IPS DF 6.9 (cell line): ENCODE measurements around the gene FHIT.

Experiments
- DNase-seq: peaks from one replicate; pipeline ENCODE4 v3.0.0-alpha.2; 2013; ENCODE audit warnings: low read depth, low spot score
- H3K27ac ChIP-seq: one replicate; pipeline ENCODE4 v1.5.1; 2013; ENCODE audit warnings: low read length, control low read depth
- H3K27me3 ChIP-seq: 2 replicates; pipeline ENCODE4 v1.6.1; 2013; ENCODE audit warnings: mild to moderate bottlenecking, low read length; ENCODE audit not compliant: control insufficient read depth, insufficient read depth
- H3K36me3 ChIP-seq: 2 replicates; pipeline ENCODE4 v1.6.1; 2013; ENCODE audit warnings: low read length; ENCODE audit not compliant: control insufficient read depth, insufficient read depth
- H3K4me1 ChIP-seq: 2 replicates; pipeline ENCODE4 v1.6.1; 2013; ENCODE audit warnings: low read length; ENCODE audit not compliant: control insufficient read depth, insufficient read depth
- H3K4me3 ChIP-seq: 2 replicates; pipeline ENCODE4 v1.5.1; 2013; ENCODE audit warnings: mild to moderate bottlenecking, low read length
- H3K9me3 ChIP-seq: 2 replicates; pipeline ENCODE4 v1.6.1; 2013; ENCODE audit warnings: low read length, inconsistent platforms; ENCODE audit not compliant: control insufficient read depth, insufficient read depth
- WGBS: extraction: QIAGEN DNeasy Blood & Tissue Kit; methylation state at CpG from one replicate; pipeline ENCODE4 v1.1.7; 2013; ENCODE audit warnings: mixed read lengths, missing lambda C conversion rate; ENCODE audit not compliant: insufficient read length, insufficient coverage; 5-methylcytosine and 5-hydroxymethylcytosine counted together

Gene FHIT

DNA sequence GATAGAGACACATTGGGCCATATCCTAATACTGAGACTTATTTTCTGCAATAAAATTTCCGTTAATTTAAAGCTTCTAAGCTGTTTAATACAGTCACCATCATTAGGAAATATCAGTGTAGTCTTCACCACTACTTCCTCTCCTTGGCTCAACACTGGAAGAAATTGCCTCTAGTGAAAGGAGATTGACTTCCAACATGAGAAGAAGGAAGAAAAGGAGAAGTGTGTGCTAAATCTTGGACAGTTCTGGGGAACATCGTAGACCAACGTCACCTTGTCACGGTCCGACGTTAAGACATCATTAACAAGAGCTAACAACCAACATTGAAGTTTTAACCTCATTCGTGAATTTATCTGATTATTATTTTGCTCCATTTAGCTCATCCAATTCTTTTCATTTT lies 1214.4 kb downstream of the FHIT start:
- no peak overlapping the region for H3K27ac ChIP-seq
- no CpG with 5 or more reads among the region's 7 CpGs for WGBS
- no peaks in the 10 kb centered on the region for H3K27me3 ChIP-seq
- no peak for DNase-seq
- no peaks in the 10 kb centered on the region for H3K36me3 ChIP-seq
- H3K4me1 ChIP-seq = no peaks in the 10 kb centered on the region
- no peaks in the 10 kb centered on the region for H3K9me3 ChIP-seq
- H3K4me3 ChIP-seq = no peak overlapping the region

DNA sequence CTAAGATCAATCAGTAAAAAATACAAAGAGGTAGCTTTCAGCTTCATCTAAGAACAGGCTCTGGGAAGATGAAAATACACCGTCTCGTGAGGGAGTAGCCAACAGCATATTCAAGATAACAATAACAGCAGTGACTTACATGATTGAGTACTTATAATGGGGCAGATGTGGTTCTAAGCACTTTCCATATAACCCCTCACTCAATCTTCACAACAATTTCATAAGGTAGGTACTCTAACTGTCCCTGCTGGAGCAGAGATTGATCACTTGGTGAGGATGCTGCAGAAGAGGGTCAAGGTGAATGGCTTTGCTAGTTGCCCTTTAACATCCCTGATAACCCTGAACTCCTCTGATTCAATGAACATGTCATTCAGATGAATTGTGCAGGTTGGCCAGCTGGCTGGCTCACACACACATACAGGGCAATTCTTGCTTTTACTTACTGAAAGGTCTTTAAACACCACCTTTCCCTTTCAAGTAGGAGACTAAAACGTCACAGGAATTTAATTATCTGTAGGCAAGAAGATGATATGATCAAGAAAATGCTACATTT lies 1217.3 kb downstream of the FHIT start:
- H3K36me3 ChIP-seq = no peaks in the 10 kb centered on the region
- H3K27me3 ChIP-seq = no peaks in the 10 kb centered on the region
- H3K4me1 ChIP-seq = no peaks in the 10 kb centered on the region
- H3K4me3 ChIP-seq = no peak overlapping the region
- no CpG with 5 or more reads among the region's 3 CpGs for WGBS
- no peaks in the 10 kb centered on the region for H3K9me3 ChIP-seq
- no peak for DNase-seq
- no peak overlapping the region for H3K27ac ChIP-seq

DNA sequence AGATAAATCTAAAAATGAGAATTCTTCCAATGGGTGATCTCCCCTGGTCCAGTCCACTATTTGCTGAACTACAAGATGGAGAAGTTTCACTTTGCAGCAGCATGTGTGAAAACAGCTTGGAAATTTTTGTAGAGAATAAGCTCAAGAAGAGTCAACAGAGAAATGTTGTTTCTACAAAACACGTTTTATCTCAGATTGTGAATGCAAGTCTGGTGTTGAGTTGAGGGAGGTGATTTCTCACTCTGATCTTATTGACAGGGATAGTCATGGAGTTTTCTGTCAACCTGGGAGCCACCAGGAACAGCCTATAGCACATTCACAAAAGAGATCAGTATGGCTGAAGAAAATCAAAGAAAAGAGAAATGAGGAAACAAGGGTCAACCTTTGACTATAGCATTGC lies 1220.3 kb downstream of the FHIT start:
- Histone ChIP-seq H3K4me3 (no peak overlapping the region), H3K36me3 (no peaks in the 10 kb centered on the region), H3K27me3 (no peaks in the 10 kb centered on the region), H3K9me3 (no peaks in the 10 kb centered on the region), H3K4me1 (no peaks in the 10 kb centered on the region), H3K27ac (no peak overlapping the region)
- no CpG with 5 or more reads among the region's 1 CpG for WGBS
- no peak for DNase-seq

DNA sequence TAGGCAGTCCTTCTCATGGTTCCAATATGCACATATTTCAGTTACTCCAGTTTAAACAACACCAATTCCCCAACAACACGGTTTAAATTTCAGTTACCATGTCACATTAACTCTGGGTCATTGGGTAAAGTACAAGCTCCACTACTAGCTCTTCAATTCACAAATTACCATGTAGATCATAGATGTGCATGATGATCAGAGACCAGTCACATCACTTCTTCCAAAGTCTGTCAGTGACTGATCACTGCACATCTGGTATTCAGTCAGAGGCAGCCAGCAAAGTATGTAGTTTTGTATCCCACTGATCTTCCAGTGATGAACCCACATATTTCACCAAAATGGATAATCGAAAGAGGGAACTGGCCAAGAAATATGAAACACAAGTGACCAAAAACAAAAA lies 1223.0 kb downstream of the FHIT start:
- Histone ChIP-seq H3K36me3 (no peaks in the 10 kb centered on the region), H3K9me3 (no peaks in the 10 kb centered on the region), H3K4me1 (no peaks in the 10 kb centered on the region), H3K27ac (no peak overlapping the region), H3K27me3 (no peaks in the 10 kb centered on the region), H3K4me3 (no peak overlapping the region)
- DNase-seq = no peak
- WGBS = no CpG with 5 or more reads among the region's 2 CpGs

- no peak overlapping the region for H3K27ac ChIP-seq
- no peaks in the 10 kb centered on the region for H3K4me1 ChIP-seq
- DNase-seq = no peak
- H3K4me3 ChIP-seq = no peak overlapping the region
- H3K27me3 ChIP-seq = no peaks in the 10 kb centered on the region
- no peaks in the 10 kb centered on the region for H3K9me3 ChIP-seq
- no CpG with 5 or more reads among the region's 7 CpGs for WGBS
- H3K36me3 ChIP-seq = no peaks in the 10 kb centered on the region
Observed at GRCh38 chr3:60027335-60027734, 1223.9 kb downstream of the FHIT start.

GRCh38 chr3:60025096-60026050 lies 1225.9 kb downstream of the FHIT start:
- H3K36me3 ChIP-seq = no peaks in the 10 kb centered on the region
- DNase-seq = no peak
- H3K27me3 ChIP-seq = no peaks in the 10 kb centered on the region
- WGBS = no CpG with 5 or more reads among the region's 3 CpGs
- no peak overlapping the region for H3K4me3 ChIP-seq
- no peaks in the 10 kb centered on the region for H3K9me3 ChIP-seq
- no peak overlapping the region for H3K27ac ChIP-seq
- no peaks in the 10 kb centered on the region for H3K4me1 ChIP-seq

GRCh38 chr3:60024400-60024799 lies 1226.9 kb downstream of the FHIT start:
- H3K36me3 ChIP-seq = no peaks in the 10 kb centered on the region
- DNase-seq = no peak
- no peak overlapping the region for H3K4me3 ChIP-seq
- H3K4me1 ChIP-seq = no peaks in the 10 kb centered on the region
- H3K27me3 ChIP-seq = no peaks in the 10 kb centered on the region
- no peak overlapping the region for H3K27ac ChIP-seq
- WGBS = no CpG with 5 or more reads among the region's 2 CpGs
- H3K9me3 ChIP-seq = no peaks in the 10 kb centered on the region

- Histone ChIP-seq H3K27me3 (no peaks in the 10 kb centered on the region), H3K27ac (no peak overlapping the region)
Observed at GRCh38 chr3:60023189-60023588, 1228.1 kb downstream of the FHIT start.

GRCh38 chr3:60017631-60018030 lies 1233.6 kb downstream of the FHIT start:
- Histone ChIP-seq H3K27ac (no peak overlapping the region), H3K36me3 (no peaks in the 10 kb centered on the region), H3K4me1 (no peaks in the 10 kb centered on the region), H3K9me3 (no peaks in the 10 kb centered on the region), H3K27me3 (no peaks in the 10 kb centered on the region), H3K4me3 (no peak overlapping the region)
- DNase-seq = no peak
- WGBS = no CpG with 5 or more reads among the region's 2 CpGs

More at GRCh38 chr3:60023189-60023588, 1228.1 kb downstream of the FHIT start:
- Histone ChIP-seq H3K4me1 (no peaks in the 10 kb centered on the region), H3K4me3 (no peak overlapping the region), H3K9me3 (no peaks in the 10 kb centered on the region), H3K36me3 (no peaks in the 10 kb centered on the region)
- no peak for DNase-seq

GRCh38 chr3:60015032-60015705 lies 1236.1 kb downstream of the FHIT start:
- no peaks in the 10 kb centered on the region for H3K4me1 ChIP-seq
- no peaks in the 10 kb centered on the region for H3K36me3 ChIP-seq
- no peaks in the 10 kb centered on the region for H3K27me3 ChIP-seq
- no peak overlapping the region for H3K4me3 ChIP-seq
- WGBS = no CpG with 5 or more reads among the region's 6 CpGs
- no peaks in the 10 kb centered on the region for H3K9me3 ChIP-seq
- no peak overlapping the region for H3K27ac ChIP-seq
- no peak for DNase-seq
